ENCODE results near the gene DUOXA1.

DNA sequence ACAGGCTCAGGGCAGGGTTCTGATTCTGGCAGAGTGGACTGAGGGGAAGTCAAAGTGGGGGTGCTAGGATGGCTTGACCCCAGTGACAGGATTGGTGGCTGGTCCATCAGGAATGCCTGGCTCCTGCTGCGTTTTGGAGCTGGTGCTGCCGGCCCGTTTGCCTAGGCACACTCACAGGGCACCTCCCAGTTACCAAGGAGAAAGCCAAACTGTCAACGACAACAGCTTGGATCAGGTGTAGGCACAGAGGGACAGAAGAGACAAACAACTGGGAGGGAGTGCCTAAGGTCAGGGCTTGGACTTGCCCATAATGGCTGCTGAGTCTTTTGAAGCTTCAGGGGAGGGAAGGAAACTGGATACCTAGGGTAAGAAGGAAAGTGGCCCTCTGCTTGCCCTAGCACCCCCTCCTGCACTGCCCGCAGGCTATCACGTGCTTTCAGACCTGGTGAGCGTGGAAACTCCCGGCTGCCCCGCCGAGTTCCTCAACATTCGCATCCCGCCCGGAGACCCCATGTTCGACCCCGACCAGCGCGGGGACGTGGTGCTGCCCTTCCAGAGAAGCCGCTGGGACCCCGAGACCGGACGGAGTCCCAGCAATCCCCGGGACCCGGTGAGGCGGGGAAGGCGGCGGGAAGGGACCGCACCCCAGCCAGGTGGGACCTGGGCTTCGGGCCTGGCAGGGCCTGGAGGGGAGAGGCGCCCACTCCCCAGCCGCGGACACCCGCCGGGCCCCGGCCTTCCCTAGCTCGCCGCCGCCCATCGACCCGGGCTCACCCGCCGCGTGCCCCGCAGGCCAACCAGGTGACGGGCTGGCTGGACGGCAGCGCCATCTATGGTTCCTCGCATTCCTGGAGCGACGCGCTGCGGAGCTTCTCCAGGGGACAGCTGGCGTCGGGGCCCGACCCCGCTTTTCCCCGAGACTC, 5.3 kb upstream of the DUOXA1 start:
- TF ChIP-seq CTCF (IDR thresholded peaks at IDR 0.05) = no peak
- no peak for TF ChIP-seq POLR2A (IDR thresholded peaks at IDR 0.05)

All from ovary (tissue), 3 donors.